ENCODE data around the gene NACC2.
A peak's percentile ranks its signal among the peaks of the same experiment; 100 is the strongest.
"Not testable (repeated sequence)": the region's sequence is repeated elsewhere in the genome, so short reads cannot be mapped to it uniquely, and the experiment has no call there.

The NACC2 gene

GRCh38 chr9:136045595-136046553 lies 49.2 kb downstream of the NACC2 start:
- intact Hi-C loops (cut with DNase I) = loop anchor here (5.0 kb wide), 1 partner anchor 64 kb away; no protein-coding TSS in a partner anchor
- DNase-seq = peak in 9 of 42 donors; percentile 6 to 56 (median 32)

DNA sequence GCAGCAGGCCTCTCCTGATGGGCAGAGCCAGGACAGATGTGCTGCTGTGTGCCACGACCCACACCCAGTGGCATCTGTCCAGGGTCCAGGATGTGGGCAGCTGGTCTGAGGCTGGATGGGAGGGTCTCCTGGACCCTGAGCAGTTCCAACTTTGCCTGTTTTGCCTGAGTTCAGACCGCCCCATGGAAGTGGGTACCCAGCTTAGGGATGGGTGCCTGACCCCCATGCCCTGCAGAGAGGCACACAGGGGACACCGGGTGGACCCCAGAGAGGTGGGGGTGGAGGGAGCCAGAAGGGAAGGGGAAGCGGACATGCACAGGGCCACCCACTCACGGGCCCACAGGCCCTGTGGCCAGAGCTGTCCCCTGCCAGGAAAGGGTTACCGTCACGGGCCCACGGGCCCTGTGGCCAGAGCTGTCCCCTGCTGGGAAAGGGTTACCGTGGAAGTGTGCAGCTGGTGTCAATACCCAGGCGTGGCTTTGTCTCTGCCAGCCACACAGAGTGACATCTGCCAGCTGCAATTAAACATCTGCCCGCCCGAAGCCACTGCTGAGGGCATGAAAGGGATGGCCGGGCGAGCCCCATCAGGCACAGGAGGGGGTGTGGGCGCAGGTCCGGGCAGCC lies 50.0 kb downstream of the NACC2 start:
- intact Hi-C loops (cut with DNase I) = loop anchor here (5.0 kb wide), 1 partner anchor 63 kb away; no protein-coding TSS in a partner anchor
- peak in 33 of 42 donors; percentile 42 to 84 (median 62) for DNase-seq

DNA sequence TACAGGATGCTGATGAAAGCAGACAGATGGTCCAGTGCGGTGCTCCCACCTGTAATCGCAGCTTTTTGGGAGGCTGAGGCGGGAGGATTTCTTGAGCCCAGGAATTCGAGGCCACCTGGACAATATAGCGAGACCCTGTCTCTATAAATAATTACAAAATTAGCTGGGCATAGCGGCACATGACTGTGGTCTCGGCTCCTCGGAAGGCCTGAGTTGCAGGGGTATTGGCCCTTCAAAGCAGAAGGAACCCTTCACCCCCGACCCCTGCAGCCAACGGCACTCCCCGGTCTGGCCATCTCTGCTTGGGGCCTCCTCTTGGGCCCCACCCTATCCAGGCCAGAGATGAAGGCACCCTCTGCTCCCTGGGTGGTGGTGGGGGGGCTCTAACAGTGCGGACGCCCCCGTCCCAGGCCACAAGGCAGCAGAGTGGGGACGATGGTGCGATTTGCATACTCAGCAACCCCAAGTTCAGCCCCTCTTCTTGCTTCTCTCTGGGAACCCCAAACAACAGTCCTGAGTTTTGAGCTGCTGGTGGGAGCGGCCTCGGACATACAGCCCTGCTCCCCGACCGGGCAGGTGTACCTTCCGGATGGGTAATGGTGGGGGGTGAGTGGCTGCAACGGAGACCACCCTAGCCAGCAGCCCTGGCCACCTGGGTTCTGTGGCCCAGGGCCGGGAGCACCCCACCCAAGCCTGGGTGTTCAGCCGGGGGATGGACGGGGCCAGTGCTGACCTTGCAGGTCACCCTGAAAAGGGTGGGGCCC lies 50.7 kb downstream of the NACC2 start:
- DNase-seq = peak in 9 of 42 donors; percentile 2 to 37 (median 14)
- intact Hi-C loops (cut with DNase I) = no loop called here

GRCh38 chr9:136043441-136043991 lies 51.6 kb downstream of the NACC2 start:
- intact Hi-C loops (cut with DNase I) = no loop called here
- peak in 8 of 42 donors; percentile 9 to 35 (median 13) for DNase-seq

DNA sequence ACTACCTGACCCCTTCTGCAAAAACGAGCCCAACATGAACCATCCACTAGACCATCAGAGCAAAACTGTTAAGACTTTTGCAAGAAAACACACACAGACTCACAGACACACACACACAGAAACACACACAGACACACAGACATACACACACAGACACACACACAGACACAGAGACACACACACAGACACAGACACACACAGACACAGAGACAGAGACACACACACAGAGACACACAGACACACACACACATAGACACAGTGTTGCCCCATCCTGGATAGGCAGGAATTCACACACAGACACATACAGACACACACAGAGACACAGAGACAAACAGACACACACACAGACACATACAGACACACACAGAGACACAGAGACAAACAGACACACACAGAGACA lies 52.5 kb downstream of the NACC2 start:
- intact Hi-C loops (cut with DNase I) = no loop called here
- DNase-seq = peak in 3 of 42 donors; percentile 1 to 18 (median 2)

DNA sequence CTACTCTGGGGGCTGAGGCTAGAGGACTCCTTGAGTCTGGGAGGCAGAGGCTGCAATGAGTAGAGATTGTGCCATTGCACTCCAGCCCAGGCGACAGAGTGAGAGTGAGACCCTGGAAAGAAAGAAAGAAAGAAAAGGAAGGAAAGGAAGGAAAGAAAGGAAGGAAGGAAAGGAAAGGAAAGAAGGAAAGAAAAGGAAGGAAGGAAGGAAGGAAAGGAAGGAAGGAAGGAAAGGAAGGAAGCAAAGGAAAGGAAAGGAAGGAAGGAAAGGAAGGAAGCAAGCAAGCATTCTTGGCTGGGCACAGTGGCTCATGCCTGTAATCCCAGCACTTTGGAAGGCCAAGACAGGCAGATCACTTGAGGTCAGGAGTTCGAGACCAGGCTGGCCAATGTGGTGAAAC lies 54.2 kb downstream of the NACC2 start:
- DNase-seq = peak in 2 of 42 donors; percentile 2 to 8
- intact Hi-C loops (cut with DNase I) = not testable (repeated sequence)

DNA sequence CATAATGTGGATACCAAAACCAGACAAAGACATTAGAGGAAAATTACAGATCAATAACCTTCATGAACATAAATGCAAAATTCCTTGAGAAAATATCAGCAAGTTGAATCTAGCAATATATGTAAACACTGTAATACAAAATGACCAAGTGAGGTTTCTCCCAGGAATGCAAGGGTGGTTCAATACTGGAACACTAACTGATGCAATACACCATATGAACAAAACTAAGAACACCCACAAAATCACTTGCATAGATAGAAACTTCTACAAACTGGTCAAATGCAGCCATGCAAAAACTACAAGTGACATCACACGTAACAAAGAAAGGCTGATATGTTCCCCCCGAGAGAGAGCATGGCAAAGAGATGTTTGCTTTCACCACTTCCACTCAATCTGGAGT lies 55.6 kb downstream of the NACC2 start:
- intact Hi-C loops (cut with DNase I) = no loop called here
- DNase-seq = peak in 1 of 42 donors; percentile 3

GRCh38 chr9:136036848-136037247 lies 58.2 kb downstream of the NACC2 start:
- no peak for DNase-seq
- intact Hi-C loops (cut with DNase I) = no loop called here

DNA sequence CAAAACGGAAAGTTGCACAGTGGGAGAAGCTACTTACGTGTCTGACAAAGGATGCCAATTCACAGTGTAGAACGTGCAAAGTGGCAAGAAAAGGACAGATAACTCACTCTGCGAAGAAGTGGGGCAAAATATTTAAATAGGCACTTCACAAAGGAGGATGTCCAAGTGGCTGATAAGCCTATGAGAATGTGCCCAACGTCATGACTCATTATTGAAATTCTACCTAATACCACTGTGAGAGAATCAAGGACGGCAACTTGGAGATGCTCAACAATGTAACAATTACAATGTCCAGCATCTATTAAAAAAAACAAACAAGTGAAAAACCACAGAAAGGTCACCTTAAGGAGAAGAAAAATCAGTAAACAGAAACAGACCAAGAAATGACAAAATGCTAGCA lies 59.0 kb downstream of the NACC2 start:
- DNase-seq = peak in 1 of 42 donors; percentile 0
- intact Hi-C loops (cut with DNase I) = no loop called here

GRCh38 chr9:136031741-136032730 lies 63.1 kb downstream of the NACC2 start:
- peak in 10 of 42 donors; percentile 1 to 28 (median 6) for DNase-seq

GRCh38 chr9:136031094-136031493 lies 64.0 kb downstream of the NACC2 start:
- peak in 4 of 42 donors; percentile 2 to 25 (median 9) for DNase-seq
- intact Hi-C loops (cut with DNase I) = no loop called here

More at GRCh38 chr9:136031741-136032730, 63.1 kb downstream of the NACC2 start:
- intact Hi-C loops (cut with DNase I) = no loop called here

GRCh38 chr9:136029556-136029955 lies 65.5 kb downstream of the NACC2 start:
- DNase-seq = peak in 12 of 42 donors; percentile 3 to 30 (median 10)
- intact Hi-C loops (cut with DNase I) = no loop called here

- peak in 8 of 42 donors; percentile 2 to 34 (median 10) for DNase-seq
- intact Hi-C loops (cut with DNase I) = no loop called here
Measured at GRCh38 chr9:136028760-136029470, 66.2 kb downstream of the NACC2 start.

GRCh38 chr9:136026943-136027289 lies 68.2 kb downstream of the NACC2 start:
- intact Hi-C loops (cut with DNase I) = not testable (repeated sequence)
- DNase-seq = peak in 5 of 42 donors; percentile 1 to 25 (median 4)

- peak in 1 of 42 donors; percentile 8 for DNase-seq
- intact Hi-C loops (cut with DNase I) = no loop called here
Measured at GRCh38 chr9:136026266-136026942, 68.7 kb downstream of the NACC2 start.

GRCh38 chr9:136025481-136025880 lies 69.6 kb downstream of the NACC2 start:
- intact Hi-C loops (cut with DNase I) = no loop called here
- peak in 8 of 42 donors; percentile 1 to 35 (median 4) for DNase-seq
